H4 (cell line): Measurements from ENCODE around the gene IRF1. TPM values are rescaled to one million over a fixed set of nuclear protein-coding genes. Genes with fewer than 3 reads are reported as not detected.
"Not testable (repeated sequence)": the region's sequence is repeated elsewhere in the genome, so short reads cannot be mapped to it uniquely, and the experiment has no call there.

Source experiments
- DNase-seq: peaks from one replicate; pipeline ENCODE4 v3.0.0-alpha.2; 2015; ENCODE audit warnings: low spot score
- total RNA-seq: library from RNA; depleted of rRNA; stranded (reverse); fragments of >200 nt; shearing (Covaris generic); gene quantifications from 2 replicates; pipeline ENCODE4 v1.2.3, GENCODE V29; 2014

The IRF1 gene
- total RNA-seq, 1 experiment from 2014 or later, result 30.2 TPM

DNA sequence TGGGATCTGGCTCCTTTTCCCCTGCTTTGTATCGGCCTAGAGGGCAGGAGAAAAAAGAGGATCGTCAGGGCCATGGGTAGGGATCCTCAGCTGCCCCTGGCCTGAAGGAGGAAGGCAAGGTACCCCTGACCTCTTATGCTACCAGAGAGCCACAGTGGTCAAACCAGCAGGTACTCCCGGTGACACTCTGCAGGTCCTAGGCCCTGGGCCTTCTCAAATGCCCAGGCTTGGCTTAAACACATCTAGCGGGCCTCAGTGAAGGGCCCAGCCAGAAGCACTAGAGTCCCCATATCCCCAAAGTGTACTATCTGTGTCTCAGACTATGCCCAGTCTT, 3.5 kb downstream of the IRF1 start:
- no peak for DNase-seq

DNA sequence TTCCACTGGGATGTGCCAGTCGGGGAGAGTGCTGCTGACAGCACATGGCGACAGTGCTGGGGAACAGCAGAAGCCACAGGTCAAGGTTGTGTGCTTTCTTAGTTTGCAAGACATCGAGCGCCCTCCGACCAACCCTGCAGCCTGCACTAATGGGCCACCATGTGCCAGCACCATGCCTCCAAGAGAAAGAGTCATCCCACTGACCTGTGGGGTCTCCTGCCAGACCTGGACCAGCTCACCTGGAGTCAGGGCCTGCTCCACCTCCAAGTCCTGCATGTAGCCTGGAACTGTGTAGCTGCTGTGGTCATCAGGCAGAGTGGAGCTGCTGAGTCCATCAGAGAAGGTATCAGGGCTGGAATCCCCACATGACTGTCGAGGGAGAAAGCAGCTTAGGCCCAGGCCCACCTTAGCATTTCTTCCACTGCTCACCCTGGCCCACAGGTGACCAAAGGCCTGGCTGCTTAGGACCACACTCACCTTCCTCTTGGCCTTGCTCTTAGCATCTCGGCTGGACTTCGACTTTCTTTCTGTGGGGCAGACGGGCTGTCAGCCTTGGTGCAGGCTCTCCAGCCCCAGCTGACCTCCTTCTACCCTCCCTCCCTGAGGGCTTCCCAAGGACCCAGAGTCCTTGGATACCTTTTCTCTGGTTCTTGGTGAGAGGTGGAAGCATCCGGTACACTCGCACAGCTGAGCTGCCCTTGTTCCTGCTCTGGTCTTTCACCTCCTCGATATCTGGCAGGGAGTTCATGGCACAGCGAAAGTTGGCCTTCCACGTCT, 4.1 kb downstream of the IRF1 start:
- no peak for DNase-seq

DNA sequence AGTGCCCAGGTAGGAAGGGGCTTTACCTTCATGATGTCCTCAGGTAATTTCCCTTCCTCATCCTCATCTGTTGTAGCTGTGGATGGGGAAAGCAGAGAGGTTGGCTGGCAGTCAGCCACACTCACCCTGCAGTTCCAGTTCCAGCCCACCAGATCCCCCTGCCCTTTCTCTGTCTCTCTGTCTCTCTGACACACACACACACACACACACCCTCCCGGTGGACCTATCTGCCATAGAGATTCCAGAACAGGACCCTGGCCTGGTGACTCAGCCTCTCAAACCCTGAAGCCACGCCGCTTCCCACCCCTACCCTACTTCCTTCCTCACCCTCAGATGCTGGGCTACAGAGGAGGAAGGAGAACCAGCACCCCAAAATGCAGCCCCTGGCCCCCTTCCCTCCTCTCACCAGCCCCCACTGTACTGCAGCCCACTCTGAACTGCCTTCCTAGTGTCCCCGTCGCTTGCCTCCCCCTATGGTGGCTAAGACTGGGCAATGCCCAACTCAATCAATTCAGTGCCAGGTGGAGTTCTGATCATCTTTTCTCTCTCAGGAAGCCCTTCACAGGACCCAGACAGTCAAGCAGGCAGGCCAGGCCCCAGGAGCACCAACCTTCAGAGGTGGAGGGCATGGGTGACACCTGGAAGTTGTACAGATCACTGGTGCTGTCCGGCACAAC, 4.8 kb downstream of the IRF1 start:
- no peak for DNase-seq

DNA sequence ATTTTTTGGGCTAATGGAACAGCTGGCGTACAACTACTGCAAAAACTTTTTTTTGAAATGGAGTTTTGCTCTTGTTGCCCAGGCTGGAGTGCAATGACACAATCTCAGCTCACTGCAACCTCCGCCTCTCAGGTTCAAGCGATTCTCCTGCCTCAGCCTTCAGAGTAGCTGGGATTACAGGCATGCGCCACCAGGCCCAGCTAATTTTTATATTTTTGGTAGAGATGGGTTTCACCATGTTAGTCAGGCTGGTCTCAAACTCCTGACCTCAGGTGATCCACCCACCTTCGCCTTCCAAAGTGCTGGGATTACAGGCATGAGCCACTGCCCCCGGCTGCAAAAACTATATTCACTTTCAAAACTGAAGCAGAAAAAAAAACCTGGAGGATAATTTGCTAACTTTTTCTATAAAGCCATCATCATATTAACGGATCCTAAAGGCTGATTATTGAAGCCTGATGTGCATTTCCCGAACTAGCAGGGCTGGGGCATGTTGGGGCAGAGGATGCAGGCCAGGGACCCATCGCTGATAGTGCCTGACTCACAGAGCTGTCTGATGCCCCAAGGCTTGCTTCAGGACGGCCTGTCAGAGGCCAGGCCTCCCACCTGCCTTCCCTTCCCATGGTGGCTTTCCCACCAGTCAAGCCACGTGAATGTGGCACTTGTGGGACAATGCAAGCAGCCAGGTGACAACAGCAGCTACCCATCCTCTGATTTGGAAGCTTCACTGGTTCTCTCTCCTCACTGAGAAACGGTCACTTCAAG, 5.5 kb downstream of the IRF1 start:
- DNase-seq, result not testable (repeated sequence)

DNA sequence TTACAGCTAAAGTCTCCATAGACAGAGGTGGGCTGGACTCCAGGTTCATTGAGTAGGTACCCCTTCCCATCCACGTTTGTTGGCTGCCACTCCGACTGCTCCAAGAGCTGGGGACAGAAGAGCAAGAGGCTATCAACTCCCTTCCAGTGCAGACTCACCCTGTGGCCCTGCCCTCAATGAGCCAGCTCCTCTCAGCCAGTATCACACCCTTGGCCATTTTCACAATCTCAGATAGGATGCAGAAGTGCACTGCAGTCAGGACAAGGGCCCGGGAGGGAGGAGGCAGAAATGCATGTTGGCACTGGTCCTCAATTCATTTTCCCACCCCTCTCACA, 6.2 kb downstream of the IRF1 start:
- no peak for DNase-seq

DNA sequence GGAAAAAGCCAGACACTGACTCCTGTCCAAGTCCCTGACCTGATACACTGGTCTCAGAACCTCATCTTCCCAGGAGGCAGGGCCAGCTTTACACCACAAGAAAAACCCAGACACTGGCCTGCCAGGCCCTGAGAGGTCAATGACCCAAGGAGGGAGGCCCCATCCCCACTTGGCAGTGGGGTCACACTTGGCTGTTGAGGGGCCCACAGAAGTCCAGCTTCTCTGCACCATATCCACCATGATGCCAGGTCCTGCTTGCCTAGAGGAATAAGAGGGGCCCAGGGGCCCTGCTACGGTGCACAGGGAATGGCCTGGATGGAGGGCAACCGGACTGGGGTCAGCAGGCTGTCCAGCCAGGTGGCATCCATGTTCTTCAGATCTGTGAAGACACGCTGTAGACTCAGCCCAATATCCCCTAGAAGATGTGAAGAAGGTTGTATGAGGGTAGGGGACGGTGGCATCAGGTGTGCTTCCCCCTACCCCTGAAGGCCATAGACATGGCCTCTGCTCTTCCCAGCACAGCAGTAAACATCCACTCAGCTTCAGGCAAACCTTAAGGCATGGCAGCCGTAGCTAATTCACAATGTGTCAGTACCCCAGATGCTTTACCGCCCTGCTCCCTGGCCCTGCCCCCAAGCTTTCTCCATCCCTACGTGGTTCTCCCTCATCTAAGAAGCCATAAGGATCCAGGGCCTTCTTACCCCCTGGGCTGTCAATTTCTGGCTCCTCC, 6.7 kb downstream of the IRF1 start:
- DNase-seq, result no peak

DNA sequence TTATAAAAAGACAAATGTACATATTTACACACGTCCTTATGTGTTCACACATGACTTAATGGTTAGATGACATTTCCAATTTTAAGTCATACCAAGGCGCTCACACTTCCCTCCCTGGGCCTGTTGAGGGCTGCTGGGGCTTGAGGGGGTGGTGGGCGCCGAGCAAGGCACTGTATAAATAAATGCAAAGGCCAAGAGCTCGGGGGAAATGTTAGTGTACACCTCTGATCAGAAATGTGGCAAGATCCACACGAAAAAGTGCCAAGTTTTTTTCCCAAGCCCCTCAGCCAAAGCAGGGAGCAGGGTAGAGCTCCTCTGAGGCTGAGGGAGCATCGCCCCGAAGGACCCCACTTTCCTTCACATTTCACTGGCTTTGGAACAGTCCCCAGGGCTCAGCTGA, 7.5 kb downstream of the IRF1 start:
- DNase-seq, result no peak

DNA sequence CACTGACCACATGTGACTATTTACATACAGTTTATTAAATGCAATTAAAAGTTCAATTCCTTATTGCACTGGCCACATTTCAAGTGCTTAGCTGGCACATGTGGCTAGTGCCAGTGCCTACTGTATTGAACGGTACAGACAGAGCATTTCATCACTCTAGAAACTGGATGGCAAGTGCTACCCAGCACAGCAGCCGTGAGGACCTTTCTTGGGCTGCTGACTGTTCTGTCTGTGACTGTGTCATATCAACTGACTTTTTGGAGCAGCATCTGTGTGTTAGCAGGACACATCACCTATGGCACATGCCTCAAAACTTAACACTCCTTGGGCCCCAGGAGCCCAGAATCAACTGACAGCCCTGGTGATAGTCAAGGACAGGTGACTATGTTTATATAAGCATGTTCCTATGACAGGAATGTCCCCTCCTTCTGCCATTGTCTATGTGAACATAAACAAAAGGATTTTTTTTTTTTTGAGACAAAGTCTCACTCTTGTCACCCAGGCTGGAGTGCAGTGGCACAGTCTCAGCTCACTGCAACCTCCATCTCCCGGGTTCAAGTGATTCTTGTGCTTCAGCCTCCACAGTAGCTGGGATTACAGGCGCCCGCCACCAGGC, 8.9 kb downstream of the IRF1 start:
- DNase-seq, result no peak

DNA sequence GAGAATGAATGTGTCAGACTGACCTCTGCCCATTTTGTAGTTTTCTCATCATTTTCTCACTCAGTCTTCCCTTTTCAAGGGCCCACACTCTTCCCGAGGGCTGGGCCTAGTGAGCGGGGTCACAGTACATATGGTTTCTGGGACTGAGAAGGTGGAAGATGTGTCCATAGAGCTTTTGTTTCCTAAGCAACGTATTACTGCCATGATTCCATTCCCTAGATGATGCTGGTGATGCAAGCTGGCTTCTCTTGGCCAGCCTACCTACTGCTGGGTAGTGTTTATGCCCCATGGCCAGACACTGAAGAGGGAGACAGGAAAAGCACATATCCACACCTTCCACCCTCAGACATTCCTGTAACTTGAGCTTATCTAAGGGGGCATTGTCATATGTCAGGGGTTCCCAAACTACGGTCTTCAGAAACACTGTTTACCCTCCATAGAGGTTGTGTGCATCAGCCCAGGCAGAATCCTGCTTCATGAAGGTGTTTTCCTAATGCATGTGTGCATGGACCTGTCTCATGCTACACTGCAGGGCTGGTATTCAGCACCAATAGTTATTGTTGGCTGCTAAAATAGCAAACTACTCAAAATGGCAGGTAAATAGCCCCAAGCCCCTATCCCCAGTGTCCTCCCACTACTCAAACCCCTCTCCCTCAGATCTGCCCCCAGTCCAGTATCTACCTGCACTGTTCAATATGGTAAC, 9.5 kb downstream of the IRF1 start:
- no peak for DNase-seq

DNA sequence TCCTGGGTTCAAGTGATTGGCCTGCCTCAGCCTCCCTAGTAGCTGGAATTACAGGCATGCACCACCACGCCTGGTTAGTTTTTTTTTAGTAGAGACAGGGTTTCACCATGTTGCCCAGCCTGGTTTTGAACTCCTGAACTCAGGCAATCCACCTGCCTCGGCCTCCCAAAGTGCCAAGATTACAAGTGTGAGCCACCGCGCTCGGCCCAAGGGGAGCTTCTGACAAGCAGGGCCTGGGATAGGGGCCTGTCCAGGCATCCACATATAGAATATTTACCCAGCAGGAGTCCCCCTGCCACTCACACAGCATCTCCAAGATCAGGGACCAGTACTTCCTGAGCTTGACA, 10.1 kb downstream of the IRF1 start:
- no peak for DNase-seq

DNA sequence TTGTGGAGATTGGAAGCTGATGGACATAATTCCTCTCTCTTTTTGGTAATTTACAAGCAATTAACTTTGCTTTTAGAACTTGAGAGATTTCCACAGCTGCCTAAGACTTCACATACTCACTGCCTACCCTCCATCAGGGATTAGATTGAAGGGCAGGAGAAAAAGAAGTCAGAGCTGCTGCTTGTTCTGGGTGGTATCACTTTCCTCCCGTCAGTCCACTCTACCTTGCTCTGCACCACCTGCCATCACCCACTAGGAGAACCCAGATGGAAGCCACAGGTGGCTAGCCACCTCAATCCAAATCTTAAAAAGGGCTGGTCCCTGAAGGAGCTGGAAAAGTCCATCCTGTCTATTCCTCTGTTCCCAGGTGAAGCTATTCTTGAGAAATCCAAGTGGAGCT, 10.5 kb downstream of the IRF1 start:
- no peak for DNase-seq

DNA sequence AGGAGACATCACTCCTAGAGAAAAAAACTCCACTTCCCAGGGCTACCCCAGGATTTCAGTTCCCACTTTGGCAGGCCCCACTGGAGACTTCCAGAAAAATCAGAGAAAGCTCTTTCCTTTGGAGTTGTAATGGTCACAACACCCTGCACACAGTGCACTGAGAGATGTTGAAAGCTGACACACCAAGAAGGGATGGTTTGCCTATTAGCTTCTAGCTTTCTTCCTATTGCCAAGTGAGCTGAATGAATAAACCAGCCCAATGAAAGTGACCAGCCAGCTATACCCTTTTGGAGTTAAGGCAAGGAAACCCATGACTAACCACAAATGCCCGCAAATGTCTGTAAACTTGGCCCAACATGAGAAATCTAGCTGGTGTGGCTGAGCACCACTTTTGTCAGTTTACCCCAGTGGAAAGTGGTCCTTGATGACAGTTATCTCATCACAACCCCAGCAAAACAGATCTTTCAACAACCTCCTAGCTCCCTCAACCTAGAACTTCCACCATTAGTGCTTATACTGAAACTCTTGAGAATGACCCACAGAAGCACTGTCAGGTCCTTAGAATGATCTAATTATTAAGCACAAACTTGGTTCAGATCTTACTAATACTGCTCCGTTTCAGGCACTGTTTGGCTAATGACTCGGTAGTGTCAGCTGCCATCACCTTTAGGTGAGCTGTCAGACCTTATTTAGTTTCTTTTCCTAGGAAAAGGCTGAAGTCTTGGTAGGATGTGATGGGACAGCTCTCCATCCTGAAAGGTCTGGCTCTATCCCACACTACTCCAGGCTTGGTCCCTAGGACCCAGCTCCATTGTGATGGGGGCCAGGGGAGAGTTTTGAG, 11.2 kb downstream of the IRF1 start:
- DNase-seq, result no peak

DNA sequence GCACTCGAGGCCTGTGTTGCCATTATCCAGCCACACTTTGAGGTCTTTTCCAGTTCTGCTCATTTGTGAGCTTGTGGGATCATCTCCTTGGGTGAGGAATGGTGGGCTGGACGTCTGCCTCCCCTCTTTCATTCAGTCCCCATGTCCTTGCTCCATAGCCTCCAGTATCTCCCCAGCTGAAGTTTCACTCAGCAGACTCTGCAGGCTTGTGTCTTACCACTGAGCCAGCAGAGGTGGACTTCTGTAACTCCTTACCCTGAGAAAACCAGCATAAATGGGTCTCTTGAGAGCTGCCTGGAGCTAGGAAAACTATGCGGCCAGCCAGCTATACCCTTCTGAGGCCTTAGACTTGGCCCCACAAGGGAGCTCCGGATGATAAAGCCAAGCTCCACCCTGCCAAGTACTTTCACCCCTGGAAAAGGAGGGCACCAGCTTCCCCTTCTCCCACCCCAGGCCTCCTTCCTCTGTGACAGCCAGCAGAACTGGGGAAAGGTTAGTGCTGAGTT, 12.2 kb downstream of the IRF1 start:
- no peak for DNase-seq

DNA sequence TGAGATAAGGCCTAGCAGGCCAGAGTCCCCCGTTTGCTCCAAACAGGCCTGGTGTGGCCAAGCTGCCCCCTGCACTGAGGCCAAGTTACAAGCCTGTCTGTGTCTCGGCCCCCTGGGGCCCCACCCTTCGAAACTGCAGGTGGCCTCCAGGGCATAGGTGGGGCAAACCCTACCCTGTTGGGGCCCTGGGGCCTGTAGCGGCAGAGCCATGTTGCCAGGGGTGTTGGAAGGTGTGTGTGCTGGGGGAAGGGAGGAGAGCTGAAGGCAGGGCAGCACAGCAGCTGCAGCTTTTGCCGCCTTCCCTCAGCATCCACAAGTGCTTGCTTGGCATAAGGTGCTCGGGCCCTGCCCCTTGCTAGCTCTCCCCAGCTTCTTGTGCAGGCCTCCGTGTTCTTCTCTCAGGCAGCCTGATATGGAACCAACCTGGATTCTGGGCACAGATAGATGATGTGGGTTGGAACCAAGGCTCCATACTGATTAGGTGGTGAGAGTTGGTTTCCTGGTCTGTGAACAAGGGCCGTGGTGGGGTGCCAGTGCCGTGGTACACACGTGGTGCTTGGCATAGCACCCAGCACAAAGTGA, 12.7 kb downstream of the IRF1 start:
- no peak for DNase-seq

DNA sequence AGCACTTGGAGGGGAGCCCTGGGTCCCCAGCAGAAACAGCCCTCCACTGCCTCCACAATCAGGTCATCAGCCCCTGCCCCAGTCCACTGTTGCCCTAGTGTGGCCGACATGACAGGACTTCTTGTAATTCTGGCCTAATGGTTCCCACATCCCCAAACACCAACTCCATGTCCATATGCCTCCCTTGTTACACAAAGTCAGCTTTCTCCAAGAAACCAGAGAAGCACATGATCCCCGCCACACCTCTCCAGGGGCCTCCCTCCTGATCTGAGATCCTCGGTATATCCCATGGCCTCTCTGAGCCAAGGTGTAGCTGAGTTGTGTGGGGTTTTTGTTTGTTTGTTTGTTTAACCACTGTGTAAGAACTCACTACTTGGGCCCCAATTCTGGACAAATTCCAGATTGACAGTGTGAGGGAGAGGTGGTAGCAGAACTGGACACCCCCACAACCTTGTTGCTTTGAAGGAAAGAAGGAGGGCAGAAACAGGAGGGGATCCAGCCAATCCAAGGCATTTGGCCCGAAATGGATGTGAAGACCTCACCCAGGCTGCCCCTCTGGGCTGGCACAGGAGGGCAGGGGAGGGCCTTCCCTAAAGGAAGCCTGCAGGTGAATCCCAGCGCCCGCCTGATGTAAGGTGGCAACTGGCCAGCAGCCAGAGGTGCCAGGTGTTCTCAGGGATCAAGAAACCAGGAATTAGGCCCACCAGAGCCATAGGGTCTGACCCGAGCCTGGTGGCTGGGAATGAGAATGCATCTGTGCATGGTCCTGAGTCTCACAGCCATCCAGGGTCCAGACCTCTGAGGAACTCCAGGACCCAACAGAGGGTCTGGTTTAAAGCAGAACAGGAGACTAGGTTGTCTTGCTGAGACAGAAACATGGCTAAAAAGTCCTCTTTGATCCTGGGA, 13.4 kb downstream of the IRF1 start:
- DNase-seq, result no peak

DNA sequence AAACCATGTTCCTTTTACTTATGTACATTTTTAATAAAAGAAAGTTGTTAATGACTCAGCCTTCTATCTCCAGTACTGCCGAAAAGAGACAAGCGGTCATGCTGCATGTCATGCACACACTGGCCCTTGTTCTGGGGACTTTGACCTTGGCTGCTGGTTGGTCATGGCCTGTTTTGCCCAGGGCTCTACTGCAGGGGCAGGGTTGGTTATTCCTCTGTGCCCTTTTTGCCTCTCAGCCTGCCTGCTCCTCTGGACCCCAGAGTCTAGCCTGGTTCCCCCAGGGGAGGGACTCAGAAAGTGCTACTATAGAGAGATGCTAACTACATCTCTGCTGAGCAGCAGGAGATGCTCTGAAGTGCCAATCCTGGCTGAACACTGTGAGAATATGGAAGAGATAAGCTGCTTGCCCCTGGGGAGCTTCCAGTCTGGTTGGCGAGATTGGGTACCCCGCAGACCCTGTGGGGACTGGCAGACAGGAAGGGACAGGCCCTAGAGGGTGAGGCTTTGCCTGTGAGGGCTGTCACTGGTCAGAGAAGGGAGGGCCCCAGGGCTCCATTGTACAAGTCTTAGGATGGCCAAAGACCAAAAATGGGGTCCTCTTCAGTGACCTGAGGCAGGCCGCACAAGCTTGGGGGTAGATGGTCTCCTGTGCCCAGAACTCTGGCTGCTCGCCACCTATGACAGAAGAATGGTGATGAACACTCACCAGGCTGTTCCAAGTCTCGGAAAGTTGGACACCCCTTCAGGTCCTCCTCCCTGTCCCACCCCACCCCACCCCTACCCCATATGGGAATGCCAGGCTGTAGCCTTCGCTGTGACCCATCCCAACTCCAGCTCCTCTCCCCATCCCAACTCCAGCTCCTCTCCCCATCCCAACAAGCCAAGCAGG, 14.3 kb downstream of the IRF1 start:
- DNase-seq, result no peak

DNA sequence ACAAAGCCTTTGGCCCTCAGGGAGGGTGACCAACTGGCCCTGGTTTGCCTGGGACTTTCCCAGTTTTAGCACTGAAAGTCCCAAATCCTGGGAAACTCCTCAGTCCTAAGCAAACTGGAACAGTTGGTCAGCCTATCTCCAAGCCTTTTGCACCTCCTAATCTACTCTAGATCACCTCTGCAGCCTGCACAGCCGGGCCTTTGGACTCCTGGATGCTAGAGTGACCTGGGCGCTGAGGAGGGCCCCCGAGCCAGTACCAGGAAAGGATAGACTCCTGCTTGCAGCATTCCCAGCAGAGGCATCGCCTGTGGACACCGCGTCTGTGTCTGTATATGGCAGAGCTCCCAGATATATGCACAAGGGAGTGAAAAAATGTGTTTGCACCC, 15.1 kb downstream of the IRF1 start:
- no peak for DNase-seq
